ENCODE results near the gene PRPF31.
A peak's percentile ranks its signal among the peaks of the same experiment; 100 is the strongest.

Gene PRPF31

DNA sequence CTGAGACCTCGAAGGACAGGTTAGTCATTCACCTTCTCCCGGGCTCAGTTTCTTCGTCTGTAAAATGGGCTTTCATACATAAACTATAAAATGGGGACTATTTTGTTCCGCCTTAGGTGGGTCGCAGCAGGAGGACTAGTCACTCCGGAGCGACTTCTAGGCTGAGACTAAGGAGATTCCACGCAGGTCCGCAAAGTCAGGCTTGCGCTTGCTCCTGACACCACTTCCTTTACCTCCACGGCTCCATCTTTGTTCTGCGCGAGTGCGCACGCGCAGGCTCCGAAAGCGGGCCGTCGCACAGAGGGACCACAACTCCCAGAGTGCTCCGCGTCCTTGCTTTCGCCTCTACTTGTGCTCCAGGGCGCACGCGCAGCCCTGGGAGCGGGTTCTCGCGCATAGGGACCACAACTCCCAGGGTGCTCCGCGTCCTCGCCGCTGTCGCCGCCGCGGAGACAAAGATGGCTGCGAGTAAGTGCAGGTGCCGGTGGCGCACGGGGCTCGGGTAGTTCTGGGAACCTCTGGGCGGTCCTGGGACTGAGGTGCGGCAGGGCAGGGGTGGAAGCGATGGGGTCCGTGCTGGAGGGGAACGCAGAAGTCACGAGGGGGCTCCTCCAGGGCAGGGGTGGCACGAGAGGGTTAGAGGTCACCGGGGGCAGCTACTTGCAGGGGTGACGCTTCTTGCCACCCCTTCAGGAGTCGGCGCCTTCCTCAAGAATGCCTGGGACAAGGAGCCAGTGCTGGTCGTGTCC is 13.0 kb upstream of the PRPF31 start, which contains the start of gene NDUFA3:
NDUFA3 (plus strand) TSS at position 435 of the 749 bp plus-strand sequence; CDS start at position 459, 24 bp downstream.
- TF ChIP-seq, protein P1, sequence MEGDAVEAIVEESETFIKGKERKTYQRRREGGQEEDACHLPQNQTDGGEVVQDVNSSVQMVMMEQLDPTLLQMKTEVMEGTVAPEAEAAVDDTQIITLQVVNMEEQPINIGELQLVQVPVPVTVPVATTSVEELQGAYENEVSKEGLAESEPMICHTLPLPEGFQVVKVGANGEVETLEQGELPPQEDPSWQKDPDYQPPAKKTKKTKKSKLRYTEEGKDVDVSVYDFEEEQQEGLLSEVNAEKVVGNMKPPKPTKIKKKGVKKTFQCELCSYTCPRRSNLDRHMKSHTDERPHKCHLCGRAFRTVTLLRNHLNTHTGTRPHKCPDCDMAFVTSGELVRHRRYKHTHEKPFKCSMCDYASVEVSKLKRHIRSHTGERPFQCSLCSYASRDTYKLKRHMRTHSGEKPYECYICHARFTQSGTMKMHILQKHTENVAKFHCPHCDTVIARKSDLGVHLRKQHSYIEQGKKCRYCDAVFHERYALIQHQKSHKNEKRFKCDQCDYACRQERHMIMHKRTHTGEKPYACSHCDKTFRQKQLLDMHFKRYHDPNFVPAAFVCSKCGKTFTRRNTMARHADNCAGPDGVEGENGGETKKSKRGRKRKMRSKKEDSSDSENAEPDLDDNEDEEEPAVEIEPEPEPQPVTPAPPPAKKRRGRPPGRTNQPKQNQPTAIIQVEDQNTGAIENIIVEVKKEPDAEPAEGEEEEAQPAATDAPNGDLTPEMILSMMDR (conservative IDR thresholded peaks at IDR 0.05): no peak
- peak within 1 kb of the TSS; percentile 81 for H3K27ac ChIP-seq

- H3K27ac ChIP-seq: no peak overlapping the region
- TF ChIP-seq, protein P1 (conservative IDR thresholded peaks at IDR 0.05): no peak
Observed at GRCh38 chr19:54104998-54105715, 10.4 kb upstream of the PRPF31 start.

DNA sequence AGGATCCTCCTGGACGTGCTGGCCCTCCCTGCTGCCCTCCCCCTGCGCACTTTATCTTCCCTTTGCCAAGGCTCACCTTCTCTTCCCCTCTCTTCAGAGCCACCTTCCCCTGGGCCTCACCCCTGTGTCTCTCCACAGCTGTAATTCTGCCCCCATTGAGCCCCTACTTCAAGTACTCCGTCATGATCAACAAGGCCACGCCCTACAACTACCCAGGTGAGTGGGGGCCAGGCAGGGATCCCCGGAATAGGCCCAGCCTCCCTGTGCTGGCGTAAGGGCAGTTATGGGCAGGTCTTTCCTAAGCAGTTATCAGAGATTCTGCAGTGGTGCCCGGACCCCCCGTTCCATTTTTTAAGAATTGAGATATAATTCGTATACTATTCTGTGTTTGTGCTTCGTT is 9.8 kb upstream of the PRPF31 start:
- no peak overlapping the region for H3K27ac ChIP-seq
- TF ChIP-seq, protein P1 (conservative IDR thresholded peaks at IDR 0.05): no peak

DNA sequence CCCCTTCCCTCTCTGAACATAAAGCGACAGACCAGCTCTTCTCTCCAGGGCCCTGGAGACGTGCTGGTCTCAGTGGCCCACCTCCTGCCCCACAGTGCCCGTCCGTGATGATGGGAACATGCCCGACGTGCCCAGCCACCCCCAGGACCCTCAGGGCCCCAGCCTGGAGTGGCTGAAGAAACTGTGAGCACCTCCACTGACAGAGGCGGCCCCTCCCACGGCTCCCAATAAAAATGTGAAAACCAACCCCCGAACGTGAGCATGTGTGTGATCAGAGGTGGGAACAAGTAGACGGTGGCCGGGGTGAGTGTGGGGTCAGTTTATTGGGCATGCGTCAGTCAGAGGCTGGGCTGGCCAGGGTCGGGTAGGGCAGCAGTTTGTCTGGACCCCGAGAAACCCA is 8.8 kb upstream of the PRPF31 start:
- TF ChIP-seq, protein P1 (conservative IDR thresholded peaks at IDR 0.05): no peak
- no peak overlapping the region for H3K27ac ChIP-seq

DNA sequence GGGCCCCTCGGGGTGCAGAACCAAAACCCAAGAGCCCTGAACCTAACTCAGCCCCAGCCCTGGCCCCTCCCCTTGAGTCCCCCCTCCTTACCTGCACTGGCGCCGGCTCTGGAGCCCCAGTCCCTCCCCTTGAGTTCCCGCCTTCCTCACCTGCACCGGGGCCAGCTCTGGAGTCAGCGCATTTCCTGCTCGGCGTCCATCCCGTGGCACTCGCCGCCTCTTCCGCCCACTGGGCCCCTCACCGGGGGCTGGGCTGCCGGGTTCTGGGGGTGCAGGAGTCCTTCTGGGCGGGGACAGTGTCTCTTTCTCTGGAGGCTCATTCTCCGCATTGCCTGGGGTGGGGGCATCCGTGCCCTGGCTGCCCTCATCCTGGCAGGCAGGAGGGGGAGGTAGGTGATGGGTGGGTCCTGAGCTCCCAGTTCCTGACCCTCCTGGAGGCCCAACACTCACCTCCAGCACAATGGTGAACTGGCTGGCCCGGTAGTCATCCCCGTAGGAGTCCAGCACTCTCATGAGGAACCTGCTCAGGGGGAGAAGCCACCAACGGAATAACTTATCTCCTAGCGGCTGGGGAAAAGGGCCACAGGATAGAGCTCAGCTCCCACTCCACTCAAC is 7.6 kb upstream of the PRPF31 start:
- TF ChIP-seq, protein P1 (conservative IDR thresholded peaks at IDR 0.05): no peak
- no peak overlapping the region for H3K27ac ChIP-seq

DNA sequence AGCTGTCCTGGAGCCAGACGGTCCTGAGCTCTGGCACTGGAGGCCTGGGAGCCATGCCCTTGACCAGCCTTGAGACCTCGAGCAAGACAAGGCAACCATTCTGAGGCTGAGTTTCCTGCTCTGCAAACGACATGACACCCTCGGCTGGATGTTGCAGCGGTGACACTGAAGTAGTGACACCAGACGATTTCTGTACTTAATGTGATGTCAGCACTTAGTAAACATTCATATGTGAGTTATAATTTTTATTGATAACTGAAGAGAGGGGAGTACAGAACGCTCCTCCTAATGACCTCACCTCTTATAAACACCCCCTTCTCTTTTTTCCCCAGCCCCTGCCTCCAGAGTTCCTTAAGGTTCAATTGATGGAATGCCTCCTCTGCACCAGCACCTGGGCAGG is 7.1 kb upstream of the PRPF31 start:
- H3K27ac ChIP-seq: no peak overlapping the region
- TF ChIP-seq, protein P1 (conservative IDR thresholded peaks at IDR 0.05): no peak

DNA sequence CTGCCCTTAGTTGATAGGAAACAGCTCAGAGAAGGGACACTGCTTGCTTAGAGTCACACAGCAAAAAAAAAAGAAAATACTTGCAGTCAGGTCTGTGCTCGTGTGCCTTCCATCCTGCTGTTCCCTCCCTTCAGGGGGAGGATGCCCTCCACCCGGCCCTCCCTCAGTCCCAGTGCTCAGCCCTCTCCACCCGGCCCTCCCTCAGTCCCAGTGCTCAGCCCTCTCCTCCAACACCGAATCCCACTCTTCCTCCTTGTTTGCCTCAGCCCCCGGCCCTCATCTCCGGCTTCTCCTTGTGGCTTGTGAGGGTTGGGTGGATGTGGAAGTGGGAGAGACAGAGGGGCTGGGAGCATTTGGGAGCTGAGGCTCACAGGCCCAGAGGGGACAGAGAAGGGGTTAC is 5.9 kb upstream of the PRPF31 start:
- no peak overlapping the region for H3K27ac ChIP-seq
- TF ChIP-seq, protein P1 (conservative IDR thresholded peaks at IDR 0.05): no peak
